Ishikawa (cell line): ENCODE data around the gene HTD2.

Experiments
- CEBPB ChIP-seq: IDR thresholded peaks from 2 replicates; pipeline ENCODE4 v1.6.1; 2012
- CREB1 ChIP-seq: IDR thresholded peaks from 2 replicates; pipeline ENCODE4 v1.6.1; 2012; ENCODE audit warnings: low read depth
- EGR1 ChIP-seq: IDR thresholded peaks from 2 replicates; pipeline ENCODE4 v1.6.1; 2012
- EP300 ChIP-seq: IDR thresholded peaks from 2 replicates; pipeline ENCODE4 v1.6.1; 2012; ENCODE audit warnings: borderline replicate concordance
- FOXM1 ChIP-seq: IDR thresholded peaks from 2 replicates; pipeline ENCODE4 v1.6.1; 2012; ENCODE audit warnings: low read depth, borderline replicate concordance
- NFIC ChIP-seq: IDR thresholded peaks from 2 replicates; pipeline ENCODE4 v1.6.1; 2012
- RAD21 ChIP-seq: IDR thresholded peaks from 2 replicates; pipeline ENCODE4 v1.6.1; 2012; ENCODE audit warnings: low read depth
- TAF1 ChIP-seq: IDR thresholded peaks from 2 replicates; pipeline ENCODE4 v1.6.1; 2012; ENCODE audit warnings: low read depth, mild to moderate bottlenecking
- TCF12 ChIP-seq: IDR thresholded peaks from 2 replicates; pipeline ENCODE4 v1.6.1; 2012; ENCODE audit warnings: low read depth
- TEAD4 ChIP-seq: IDR thresholded peaks from 2 replicates; pipeline ENCODE4 v1.6.1; 2012
- YY1 ChIP-seq: IDR thresholded peaks from 2 replicates; pipeline ENCODE4 v1.6.1; 2012; ENCODE audit warnings: low read depth
- ZBTB7A ChIP-seq: IDR thresholded peaks from 2 replicates; pipeline ENCODE4 v1.6.1; 2012; ENCODE audit warnings: low read depth
- TF ChIP-seq, protein P1 (sequence below): IDR thresholded peaks from 2 replicates; pipeline ENCODE4 v1.6.1; 2012
- TF ChIP-seq, protein P2 (sequence below): IDR thresholded peaks from 2 replicates; pipeline ENCODE4 v1.6.1; 2012
- TF ChIP-seq, protein P3 (sequence below): IDR thresholded peaks from 2 replicates; pipeline ENCODE4 v1.6.1; 2012; ENCODE audit warnings: low read depth, mild to moderate bottlenecking

Gene HTD2

DNA sequence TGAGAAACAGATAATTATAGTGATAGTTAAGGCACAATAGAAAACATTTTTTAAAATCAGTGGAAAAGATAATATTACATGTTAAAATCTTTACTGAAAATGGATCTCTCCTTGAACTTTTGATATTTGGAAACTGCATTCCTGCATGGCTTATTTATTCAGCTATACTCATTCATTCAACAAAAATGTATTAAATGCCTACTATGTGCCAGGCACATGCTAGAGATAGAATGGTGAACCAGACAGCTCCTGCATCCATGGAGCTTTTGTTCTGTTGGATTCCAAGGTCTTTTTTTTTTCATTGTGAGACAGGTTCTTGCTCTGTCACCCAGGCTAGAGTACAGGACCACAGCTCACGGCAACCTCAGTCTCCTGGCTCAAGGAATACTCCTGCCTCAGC lies 30.9 kb downstream of the HTD2 start:
- TF ChIP-seq TEAD4 (no peak), TCF12 (no peak), NFIC (no peak), FOXM1 (no peak), TAF1 (no peak), EGR1 (no peak), CREB1 (no peak), YY1 (no peak), RAD21 (no peak), ZBTB7A (no peak), EP300 (no peak), CEBPB (no peak)
- TF ChIP-seq, protein P1, sequence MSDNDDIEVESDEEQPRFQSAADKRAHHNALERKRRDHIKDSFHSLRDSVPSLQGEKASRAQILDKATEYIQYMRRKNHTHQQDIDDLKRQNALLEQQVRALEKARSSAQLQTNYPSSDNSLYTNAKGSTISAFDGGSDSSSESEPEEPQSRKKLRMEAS, result no peak
- TF ChIP-seq, protein P2, sequence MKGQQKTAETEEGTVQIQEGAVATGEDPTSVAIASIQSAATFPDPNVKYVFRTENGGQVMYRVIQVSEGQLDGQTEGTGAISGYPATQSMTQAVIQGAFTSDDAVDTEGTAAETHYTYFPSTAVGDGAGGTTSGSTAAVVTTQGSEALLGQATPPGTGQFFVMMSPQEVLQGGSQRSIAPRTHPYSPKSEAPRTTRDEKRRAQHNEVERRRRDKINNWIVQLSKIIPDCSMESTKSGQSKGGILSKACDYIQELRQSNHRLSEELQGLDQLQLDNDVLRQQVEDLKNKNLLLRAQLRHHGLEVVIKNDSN, result no peak
- TF ChIP-seq, protein P3, sequence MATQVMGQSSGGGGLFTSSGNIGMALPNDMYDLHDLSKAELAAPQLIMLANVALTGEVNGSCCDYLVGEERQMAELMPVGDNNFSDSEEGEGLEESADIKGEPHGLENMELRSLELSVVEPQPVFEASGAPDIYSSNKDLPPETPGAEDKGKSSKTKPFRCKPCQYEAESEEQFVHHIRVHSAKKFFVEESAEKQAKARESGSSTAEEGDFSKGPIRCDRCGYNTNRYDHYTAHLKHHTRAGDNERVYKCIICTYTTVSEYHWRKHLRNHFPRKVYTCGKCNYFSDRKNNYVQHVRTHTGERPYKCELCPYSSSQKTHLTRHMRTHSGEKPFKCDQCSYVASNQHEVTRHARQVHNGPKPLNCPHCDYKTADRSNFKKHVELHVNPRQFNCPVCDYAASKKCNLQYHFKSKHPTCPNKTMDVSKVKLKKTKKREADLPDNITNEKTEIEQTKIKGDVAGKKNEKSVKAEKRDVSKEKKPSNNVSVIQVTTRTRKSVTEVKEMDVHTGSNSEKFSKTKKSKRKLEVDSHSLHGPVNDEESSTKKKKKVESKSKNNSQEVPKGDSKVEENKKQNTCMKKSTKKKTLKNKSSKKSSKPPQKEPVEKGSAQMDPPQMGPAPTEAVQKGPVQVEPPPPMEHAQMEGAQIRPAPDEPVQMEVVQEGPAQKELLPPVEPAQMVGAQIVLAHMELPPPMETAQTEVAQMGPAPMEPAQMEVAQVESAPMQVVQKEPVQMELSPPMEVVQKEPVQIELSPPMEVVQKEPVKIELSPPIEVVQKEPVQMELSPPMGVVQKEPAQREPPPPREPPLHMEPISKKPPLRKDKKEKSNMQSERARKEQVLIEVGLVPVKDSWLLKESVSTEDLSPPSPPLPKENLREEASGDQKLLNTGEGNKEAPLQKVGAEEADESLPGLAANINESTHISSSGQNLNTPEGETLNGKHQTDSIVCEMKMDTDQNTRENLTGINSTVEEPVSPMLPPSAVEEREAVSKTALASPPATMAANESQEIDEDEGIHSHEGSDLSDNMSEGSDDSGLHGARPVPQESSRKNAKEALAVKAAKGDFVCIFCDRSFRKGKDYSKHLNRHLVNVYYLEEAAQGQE, result no peak

DNA sequence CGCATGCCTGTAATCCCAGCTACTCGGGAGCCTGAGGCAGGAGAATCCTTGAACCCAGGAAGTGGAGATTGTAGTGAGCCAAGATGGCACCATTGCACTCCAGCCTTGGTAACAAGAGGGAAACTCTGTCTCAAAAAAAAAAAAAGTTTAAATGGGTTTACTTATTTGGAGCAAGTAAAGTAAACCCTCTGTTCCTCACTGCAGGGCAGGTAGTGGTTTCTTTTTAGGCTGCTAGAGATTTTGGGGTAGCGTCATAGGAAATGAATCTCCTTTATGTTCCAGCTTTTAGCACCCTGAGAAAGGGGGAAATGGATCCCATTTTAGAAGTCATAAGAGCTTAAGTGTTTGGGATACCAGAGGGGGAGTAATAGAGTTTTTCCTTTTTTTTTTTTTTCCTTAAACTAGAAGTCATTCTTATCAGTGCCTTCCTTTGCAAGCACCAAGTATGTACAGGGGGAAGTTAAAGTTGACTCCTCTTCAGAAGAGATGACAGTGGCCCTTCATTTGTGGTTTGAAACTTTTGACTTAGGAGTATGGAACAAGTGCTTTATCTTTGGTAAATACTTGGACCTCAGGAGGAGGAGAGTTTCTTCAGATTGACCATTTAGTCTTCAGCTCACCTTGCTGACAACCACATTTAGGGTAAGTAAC lies 34.4 kb downstream of the HTD2 start:
- TF ChIP-seq EP300 (no peak), NFIC (no peak), CREB1 (no peak), CEBPB (no peak), TEAD4 (no peak), FOXM1 (no peak)

DNA sequence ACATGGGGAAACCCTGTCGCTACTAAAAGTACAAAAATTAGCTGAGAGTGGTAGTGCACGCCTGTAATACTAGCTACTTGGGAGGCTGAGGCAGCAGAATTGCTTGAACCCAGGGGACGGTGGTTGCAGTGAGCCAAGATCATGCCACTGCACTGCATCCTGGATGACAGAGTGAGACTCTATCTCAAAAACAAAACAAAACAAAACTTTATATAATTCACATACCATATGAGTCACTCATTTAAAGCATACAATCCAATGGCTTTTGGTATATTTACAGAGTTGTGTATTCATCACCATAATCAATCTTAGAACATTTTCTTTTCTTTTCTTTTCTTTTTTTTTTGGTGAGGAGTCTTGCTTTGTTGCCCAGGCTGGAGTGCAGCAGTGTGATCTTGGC lies 35.1 kb downstream of the HTD2 start:
- TF ChIP-seq EGR1, result no peak
- no peak for TF ChIP-seq CEBPB
- TF ChIP-seq CREB1, result no peak
- TF ChIP-seq TEAD4, result no peak
- no peak for TF ChIP-seq TAF1
- TF ChIP-seq, protein P1, result no peak
- no peak for TF ChIP-seq FOXM1
- TF ChIP-seq ZBTB7A, result no peak

DNA sequence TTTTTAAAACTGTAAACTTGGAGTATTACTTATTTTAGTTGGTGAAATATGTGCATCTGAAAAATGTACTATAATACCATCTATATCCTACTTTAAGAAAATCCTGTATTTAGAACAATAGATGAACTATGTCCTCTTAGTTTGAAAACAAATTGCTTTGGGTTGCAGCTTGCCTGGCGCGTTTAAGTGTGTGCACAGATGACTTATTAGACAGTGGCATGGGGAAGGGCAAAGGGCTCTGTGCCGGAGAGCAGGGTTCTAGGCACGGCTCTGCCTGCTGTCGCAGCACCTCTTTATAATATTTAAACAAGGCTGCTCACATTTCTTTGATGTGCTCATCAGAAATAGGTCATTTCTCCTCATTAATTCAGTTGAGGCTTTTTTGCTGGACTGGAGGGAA lies 36.4 kb downstream of the HTD2 start:
- TF ChIP-seq ZBTB7A (no peak), YY1 (no peak), RAD21 (no peak), TEAD4 (no peak), EP300 (no peak), TCF12 (no peak), NFIC (no peak), TAF1 (no peak), EGR1 (no peak), FOXM1 (no peak), CREB1 (no peak), CEBPB (no peak)
- TF ChIP-seq, protein P2, result no peak
- TF ChIP-seq, protein P3, result no peak
- TF ChIP-seq, protein P1, result no peak

DNA sequence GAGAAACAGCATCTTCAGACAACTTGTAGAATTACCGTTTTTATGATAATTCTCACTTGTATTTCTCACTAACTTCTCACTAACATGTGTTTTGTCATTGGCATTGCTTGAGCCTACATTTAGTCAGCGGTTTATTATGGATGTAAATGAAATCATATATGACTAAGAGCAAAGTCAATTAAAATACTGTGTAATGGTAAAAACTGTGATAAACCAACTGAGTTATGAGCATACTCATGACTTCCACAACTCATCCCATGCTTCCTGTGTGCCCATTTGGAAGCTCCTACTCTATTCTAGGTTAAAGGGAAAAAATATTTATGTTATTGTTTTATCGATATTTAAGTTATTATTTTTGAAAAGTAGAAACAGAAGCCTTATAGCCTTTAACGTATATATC lies 39.1 kb downstream of the HTD2 start:
- TF ChIP-seq, protein P3, result no peak
- TF ChIP-seq, protein P2, result no peak
- TF ChIP-seq RAD21 (no peak), TCF12 (no peak), TAF1 (no peak), CREB1 (no peak), EGR1 (no peak)
- TF ChIP-seq, protein P1, result no peak
